GM12878 (cell line): Measurements from ENCODE around the gene CREBBP. TPM values are rescaled to one million over a fixed set of nuclear protein-coding genes. Genes with fewer than 3 reads are reported as not detected.

Source experiments
- ASH2L ChIP-seq: fragments of 300-600, 200-600 bp; sonication (generic); IDR thresholded peaks from 2 replicates; pipeline ENCODE4 v1.6.1; 2017; ENCODE audit warnings: low read depth, mild to moderate bottlenecking, borderline replicate concordance
- CBX3 ChIP-seq: fragments of 200-600 bp; sonication (generic); IDR thresholded peaks from 2 replicates; pipeline ENCODE4 v1.6.1; 2016; ENCODE audit warnings: low read depth, borderline replicate concordance
- CHD1 ChIP-seq: IDR thresholded peaks from 2 replicates; pipeline ENCODE4 v1.6.1; 2012; ENCODE audit warnings: low read depth, low read length, improper control_type of control experiment
- CREB1 ChIP-seq: IDR thresholded peaks from 2 replicates; pipeline ENCODE4 v1.6.1; 2012; ENCODE audit warnings: low read depth, mild to moderate bottlenecking, inconsistent platforms
- CTCF ChIP-seq, 3 experiments: IDR thresholded peaks in 2 of 3; conservative IDR thresholded peaks in 1 of 3; 2 replicates each; pipeline ENCODE4 v1.5.1; 2011; ENCODE audit warnings: low read depth in 3 of 3, low read length in 3 of 3, mild to moderate bottlenecking in 3 of 3, control low read depth in 2 of 3, moderate library complexity in 2 of 3, inconsistent platforms in 1 of 3, mixed read lengths in 1 of 3; ENCODE audit not compliant: control insufficient read depth in 2 of 3, insufficient read depth in 1 of 3; ENCODE audit errors: extremely low read depth in 1 of 3
- ETV6 ChIP-seq, 2 experiments: fragments of 450-650 bp in 1 of 2; IDR thresholded peaks in 1 of 2; conservative IDR thresholded peaks in 1 of 2; 2 replicates each; pipeline ENCODE4 v1.6.1; 2014; ENCODE audit warnings: antibody characterized with exemption in 1 of 2, borderline replicate concordance in 1 of 2, low read depth in 1 of 2, mild to moderate bottlenecking in 1 of 2, moderate library complexity in 1 of 2
- FOS ChIP-seq: IDR thresholded peaks from 3 replicates; pipeline ENCODE4 v1.6.1; 2011; ENCODE audit warnings: borderline replicate concordance; ENCODE audit not compliant: insufficient read length; ENCODE audit errors: extremely low read depth
- FOXK2 ChIP-seq: fragments of 450-650 bp; IDR thresholded peaks from 2 replicates; pipeline ENCODE4 v1.6.1; 2017; ENCODE audit warnings: mild to moderate bottlenecking, moderate library complexity
- HDAC6 ChIP-seq: fragments of 200-600 bp; sonication (generic); IDR thresholded peaks from one replicate; pipeline ENCODE4 v1.8.0; 2017; ENCODE audit warnings: antibody characterized with exemption; ENCODE audit not compliant: unreplicated experiment
- KAT2A ChIP-seq: conservative IDR thresholded peaks from 2 replicates; pipeline ENCODE4 v1.6.1; 2011; ENCODE audit warnings: low read depth, low read length; ENCODE audit not compliant: control insufficient read depth
- MTA2 ChIP-seq: fragments of 450-650 bp; IDR thresholded peaks from 2 replicates; pipeline ENCODE4 v1.6.1; 2016; ENCODE audit warnings: low read depth, mild to moderate bottlenecking, moderate library complexity
- MXI1 ChIP-seq: fragments of 150-350 bp; IDR thresholded peaks from 2 replicates; pipeline ENCODE4 v1.6.1; 2011; ENCODE audit warnings: low read depth, mild to moderate bottlenecking, inconsistent platforms, low read length, improper control_type of control experiment
- MYB ChIP-seq: fragments of 150-350 bp; IDR thresholded peaks from 2 replicates; pipeline ENCODE4 v1.6.1; 2014; ENCODE audit warnings: mild to moderate bottlenecking, low read depth, low read length, borderline replicate concordance
- MYC ChIP-seq: IDR thresholded peaks from 2 replicates; pipeline ENCODE4 v1.6.1; 2011; ENCODE audit warnings: mild to moderate bottlenecking, low read length, moderate library complexity, inconsistent platforms; ENCODE audit not compliant: insufficient read depth, insufficient replicate concordance, insufficient read length, severe bottlenecking
- NR2F1 ChIP-seq: fragments of 450-650 bp; conservative IDR thresholded peaks from 2 replicates; pipeline ENCODE4 v1.6.1; 2017; ENCODE audit warnings: mild to moderate bottlenecking
- PAX8 ChIP-seq: fragments of 450-650 bp; IDR thresholded peaks from 2 replicates; pipeline ENCODE4 v1.6.1; 2017; ENCODE audit warnings: mild to moderate bottlenecking, moderate library complexity
- POLR2AphosphoS5 ChIP-seq: IDR thresholded peaks from 2 replicates; pipeline ENCODE4 v1.6.1; 2011; ENCODE audit warnings: mild to moderate bottlenecking, low read length, inconsistent platforms
- RFX5 ChIP-seq: IDR thresholded peaks from 2 replicates; pipeline ENCODE4 v1.6.1; 2011; ENCODE audit warnings: low read depth, low read length, improper control_type of control experiment
- SUPT20H ChIP-seq: IDR thresholded peaks from 2 replicates; pipeline ENCODE4 v1.6.1; 2011; ENCODE audit warnings: low read depth, mild to moderate bottlenecking, low read length, moderate library complexity, borderline replicate concordance; ENCODE audit not compliant: control insufficient read depth
- TAF1 ChIP-seq: IDR thresholded peaks from 2 replicates; pipeline ENCODE4 v1.6.1; 2011; ENCODE audit warnings: mild to moderate bottlenecking, low read depth, low read length, borderline replicate concordance
- TBL1XR1 ChIP-seq: IDR thresholded peaks from 2 replicates; pipeline ENCODE4 v1.6.1; 2012; ENCODE audit warnings: low read depth, low read length, improper control_type of control experiment
- TCF7 ChIP-seq: IDR thresholded peaks from 2 replicates; pipeline ENCODE4 v1.6.1; 2014; ENCODE audit warnings: antibody characterized with exemption, borderline replicate concordance
- ZNF207 ChIP-seq: fragments of 450-650 bp; IDR thresholded peaks from 2 replicates; pipeline ENCODE4 v1.6.1; 2014; ENCODE audit warnings: antibody characterized with exemption, mild to moderate bottlenecking, borderline replicate concordance
- ZNF384 ChIP-seq: IDR thresholded peaks from 2 replicates; pipeline ENCODE4 v1.6.1; 2012; ENCODE audit warnings: low read depth, mild to moderate bottlenecking, low read length, improper control_type of control experiment, borderline replicate concordance
- polyA plus RNA-seq, 11 experiments: library from polyadenylated mRNA; depleted of rRNA in 4 of 11; unstranded in 6 of 11; stranded (reverse) in 5 of 11; fragments of >200 nt; fragmentation: Nextera tagmentation in 4 of 11; fragmentation: Illumina TruSeq in 1 of 11; extraction: Ambion mirVana in 4 of 11; extraction: Trizol in 1 of 11; gene quantifications; 1 replicate in 1 of 11; 2 replicates in 10 of 11; pipeline versions ENCODE4 v1.2.1 to v1.2.3, GENCODE V29; 2011 to 2016; ENCODE audit warnings: inconsistent platforms in 2 of 11, missing spikeins in 2 of 11, low read depth in 1 of 11
- total RNA-seq, 4 experiments: library from RNA; depleted of rRNA in 3 of 4; stranded (reverse); fragments of >200 nt in 3 of 4; fragmentation: Illumina TruSeq in 1 of 4; extraction: Trizol in 1 of 4; gene quantifications; 2 replicates each; pipeline versions ENCODE4 v1.2.1 to v1.2.3, GENCODE V29; 2013 to 2021
- TF ChIP-seq, protein P1 (sequence below): fragments of 450-650 bp; formaldehyde crosslinking; IDR thresholded peaks from 2 replicates; pipeline ENCODE4 v1.4.0; 2020; ENCODE audit warnings: mild to moderate bottlenecking, moderate library complexity

Gene CREBBP
- total and polyA plus RNA-seq, 10 of the 15 experiments (the other 5 are each of a cell fraction or from before 2014, with no cell fraction given): 3.4 to 32.7 (median 7.9) TPM

DNA sequence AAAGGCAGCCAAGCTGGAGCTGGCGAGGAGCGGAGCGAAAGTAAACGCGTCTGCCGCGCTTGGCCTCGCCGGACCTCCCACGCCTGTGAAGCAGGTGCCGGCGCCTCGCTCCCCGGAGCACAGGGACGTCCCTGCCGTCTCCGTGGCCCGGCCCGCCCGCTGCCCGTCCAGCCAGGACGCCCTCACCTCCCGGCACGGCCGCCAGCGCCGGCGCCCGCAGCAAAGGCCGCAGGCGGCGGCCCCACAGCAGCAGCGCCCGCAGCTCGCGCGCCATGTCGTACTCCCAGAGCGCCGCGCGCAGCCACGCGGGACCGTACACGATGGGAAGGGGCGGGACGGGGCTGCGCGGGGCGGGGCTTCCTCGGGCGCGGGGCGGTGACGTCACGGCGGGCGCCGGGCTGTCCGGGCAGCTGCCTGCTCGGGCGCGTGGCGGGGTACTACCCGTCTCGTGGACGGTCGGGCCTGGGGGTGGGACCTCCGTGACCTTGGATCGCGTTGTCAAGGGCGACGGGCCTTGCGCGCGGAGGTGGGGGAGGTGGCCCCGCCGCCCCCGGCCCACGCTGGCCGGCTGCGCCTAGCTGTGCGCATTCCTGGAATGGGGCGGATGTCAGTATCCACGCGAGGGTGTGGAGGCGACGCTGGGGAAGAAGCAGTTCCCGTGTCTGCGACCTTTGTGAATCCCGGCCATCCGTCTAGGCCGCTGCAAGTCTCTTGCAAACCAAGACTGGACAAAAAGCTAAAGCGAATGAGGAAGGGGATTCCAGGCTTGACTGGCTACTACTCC lies 163.1 kb downstream of the CREBBP start, which contains the start of gene TRAP1 (continued):
- TF ChIP-seq CREB1: peak; percentile 96
- no peak for TF ChIP-seq ETV6 (conservative IDR thresholded peaks at IDR 0.05 in 1 of 2, IDR thresholded peaks at IDR 0.05 in 1 of 2; ENCODE audit: borderline replicate concordance in 1 of 2, low read depth in 1 of 2)
- no peak for TF ChIP-seq PAX8
- no peak for TF ChIP-seq CTCF (IDR thresholded peaks at IDR 0.05 in 2 of 3, conservative IDR thresholded peaks at IDR 0.05 in 1 of 3; ENCODE audit: control insufficient read depth in 2 of 3, extremely low read depth in 1 of 3, insufficient read depth in 1 of 3, low read depth in 3 of 3, low read length in 3 of 3)
- no peak for TF ChIP-seq TBL1XR1
- TF ChIP-seq, protein P1, sequence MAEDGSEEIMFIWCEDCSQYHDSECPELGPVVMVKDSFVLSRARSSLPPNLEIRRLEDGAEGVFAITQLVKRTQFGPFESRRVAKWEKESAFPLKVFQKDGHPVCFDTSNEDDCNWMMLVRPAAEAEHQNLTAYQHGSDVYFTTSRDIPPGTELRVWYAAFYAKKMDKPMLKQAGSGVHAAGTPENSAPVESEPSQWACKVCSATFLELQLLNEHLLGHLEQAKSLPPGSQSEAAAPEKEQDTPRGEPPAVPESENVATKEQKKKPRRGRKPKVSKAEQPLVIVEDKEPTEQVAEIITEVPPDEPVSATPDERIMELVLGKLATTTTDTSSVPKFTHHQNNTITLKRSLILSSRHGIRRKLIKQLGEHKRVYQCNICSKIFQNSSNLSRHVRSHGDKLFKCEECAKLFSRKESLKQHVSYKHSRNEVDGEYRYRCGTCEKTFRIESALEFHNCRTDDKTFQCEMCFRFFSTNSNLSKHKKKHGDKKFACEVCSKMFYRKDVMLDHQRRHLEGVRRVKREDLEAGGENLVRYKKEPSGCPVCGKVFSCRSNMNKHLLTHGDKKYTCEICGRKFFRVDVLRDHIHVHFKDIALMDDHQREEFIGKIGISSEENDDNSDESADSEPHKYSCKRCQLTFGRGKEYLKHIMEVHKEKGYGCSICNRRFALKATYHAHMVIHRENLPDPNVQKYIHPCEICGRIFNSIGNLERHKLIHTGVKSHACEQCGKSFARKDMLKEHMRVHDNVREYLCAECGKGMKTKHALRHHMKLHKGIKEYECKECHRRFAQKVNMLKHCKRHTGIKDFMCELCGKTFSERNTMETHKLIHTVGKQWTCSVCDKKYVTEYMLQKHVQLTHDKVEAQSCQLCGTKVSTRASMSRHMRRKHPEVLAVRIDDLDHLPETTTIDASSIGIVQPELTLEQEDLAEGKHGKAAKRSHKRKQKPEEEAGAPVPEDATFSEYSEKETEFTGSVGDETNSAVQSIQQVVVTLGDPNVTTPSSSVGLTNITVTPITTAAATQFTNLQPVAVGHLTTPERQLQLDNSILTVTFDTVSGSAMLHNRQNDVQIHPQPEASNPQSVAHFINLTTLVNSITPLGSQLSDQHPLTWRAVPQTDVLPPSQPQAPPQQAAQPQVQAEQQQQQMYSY (CRISPR knock-in tag): no peak
- no peak for TF ChIP-seq MTA2
- TF ChIP-seq NR2F1: peak; percentile 91
- no peak for TF ChIP-seq CHD1
- TF ChIP-seq MYC: peak; percentile 97
- TF ChIP-seq MYB: no peak
- TF ChIP-seq RFX5: no peak
- no peak for TF ChIP-seq CBX3
- peak; percentile 76; the same call in 1 of the 2 replicates for TF ChIP-seq POLR2AphosphoS5
- no peak; the same call in 1 of the 2 replicates for TF ChIP-seq ZNF384
- TF ChIP-seq TCF7: no peak
- TF ChIP-seq ZNF207: no peak; the same call in 1 of the 2 replicates
- no peak for TF ChIP-seq SUPT20H
- no peak for TF ChIP-seq KAT2A
- TF ChIP-seq MXI1: peak; percentile 91
- TF ChIP-seq HDAC6: peak; percentile 6
- no peak for TF ChIP-seq FOS
- no peak for TF ChIP-seq ASH2L
- TF ChIP-seq TAF1: peak; percentile 88
- no peak for TF ChIP-seq FOXK2
